Loucy (cell line): ENCODE data around the gene CAMTA1.

Source experiments
- EZH2phosphoT487 ChIP-seq: fragments of 200-600 bp; IDR thresholded peaks from 2 replicates; pipeline ENCODE4 v1.6.1; 2018; ENCODE audit warnings: antibody characterized with exemption, mild to moderate bottlenecking, moderate library complexity, borderline replicate concordance
- TF ChIP-seq, protein P1 (sequence below): fragments of 200-600 bp; sonication (generic); conservative IDR thresholded peaks from 2 replicates; pipeline ENCODE4 v1.5.1; 2014; ENCODE audit warnings: mild to moderate bottlenecking, antibody characterized with exemption, low read length

DNA sequence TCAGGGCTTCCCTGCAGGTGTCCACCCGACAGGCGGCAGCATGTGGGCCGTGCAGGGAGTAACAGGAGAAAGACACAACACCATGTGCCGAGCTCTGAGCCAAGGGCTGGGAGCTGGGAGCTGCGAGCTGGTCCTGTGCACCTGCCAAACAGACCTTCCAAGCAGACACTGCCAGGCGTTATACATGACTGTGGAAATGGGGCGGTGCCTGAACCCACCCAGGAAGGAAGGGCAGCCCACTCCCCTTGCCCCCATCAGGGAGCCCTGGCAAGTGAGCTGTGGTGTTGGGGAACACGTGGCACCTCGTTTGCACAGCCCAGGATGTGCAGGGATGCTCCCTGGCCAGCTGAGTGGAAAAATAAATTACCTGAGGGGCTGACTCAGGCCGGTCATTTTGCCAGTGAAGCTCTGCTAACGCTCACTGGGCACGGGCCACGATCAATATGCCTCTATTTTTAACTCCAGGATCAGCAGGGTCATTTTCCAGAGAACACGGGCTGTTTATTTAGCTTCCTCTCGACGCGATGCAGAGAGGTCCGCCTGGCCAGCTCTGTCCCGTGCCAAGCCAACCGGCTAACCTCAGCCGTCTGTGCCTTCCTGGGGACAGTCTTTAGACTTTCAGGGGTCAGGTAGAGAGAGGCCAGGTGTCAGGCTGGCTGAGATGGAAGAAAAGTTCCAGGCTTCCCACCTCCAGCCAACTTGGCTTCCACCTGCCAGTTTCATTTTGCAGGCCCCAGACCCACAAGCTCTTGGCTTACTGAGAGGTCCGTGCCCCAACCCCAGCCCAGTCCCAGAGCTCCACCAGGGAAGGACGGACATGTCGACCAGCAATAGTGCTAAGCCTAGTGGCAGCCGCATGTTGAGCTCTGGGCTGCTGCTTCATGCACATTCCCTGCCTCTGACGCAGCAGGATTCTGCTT lies 789.1 kb downstream of the CAMTA1 start:
- TF ChIP-seq EZH2phosphoT487: no peak
- TF ChIP-seq, protein P1, sequence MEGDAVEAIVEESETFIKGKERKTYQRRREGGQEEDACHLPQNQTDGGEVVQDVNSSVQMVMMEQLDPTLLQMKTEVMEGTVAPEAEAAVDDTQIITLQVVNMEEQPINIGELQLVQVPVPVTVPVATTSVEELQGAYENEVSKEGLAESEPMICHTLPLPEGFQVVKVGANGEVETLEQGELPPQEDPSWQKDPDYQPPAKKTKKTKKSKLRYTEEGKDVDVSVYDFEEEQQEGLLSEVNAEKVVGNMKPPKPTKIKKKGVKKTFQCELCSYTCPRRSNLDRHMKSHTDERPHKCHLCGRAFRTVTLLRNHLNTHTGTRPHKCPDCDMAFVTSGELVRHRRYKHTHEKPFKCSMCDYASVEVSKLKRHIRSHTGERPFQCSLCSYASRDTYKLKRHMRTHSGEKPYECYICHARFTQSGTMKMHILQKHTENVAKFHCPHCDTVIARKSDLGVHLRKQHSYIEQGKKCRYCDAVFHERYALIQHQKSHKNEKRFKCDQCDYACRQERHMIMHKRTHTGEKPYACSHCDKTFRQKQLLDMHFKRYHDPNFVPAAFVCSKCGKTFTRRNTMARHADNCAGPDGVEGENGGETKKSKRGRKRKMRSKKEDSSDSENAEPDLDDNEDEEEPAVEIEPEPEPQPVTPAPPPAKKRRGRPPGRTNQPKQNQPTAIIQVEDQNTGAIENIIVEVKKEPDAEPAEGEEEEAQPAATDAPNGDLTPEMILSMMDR: no peak
